ENCODE measurements around the gene SLC43A2. TPM values are rescaled to one million over a fixed set of nuclear protein-coding genes. Genes with fewer than 3 reads are reported as not detected.

Gene SLC43A2
- total and polyA plus RNA-seq, 8 donors: 0.29 to 15.8 (median 5.2) TPM

GRCh38 chr17:1626333-1626732 is 2.3 kb downstream of the SLC43A2 start:
- no peaks in the 10 kb centered on the region for H3K9me3 ChIP-seq
- peaks cover 0 to 20% (median 13%) of the 10 kb centered on the region in 4 donors for H3K36me3 ChIP-seq
- no peak for DNase-seq
- intact Hi-C loops (cut with DNase I; ENCODE audit: low total_unique reads): no loop called here
- TF ChIP-seq CTCF (IDR thresholded peaks at IDR 0.05): no peak
- no peak for TF ChIP-seq POLR2A (IDR thresholded peaks at IDR 0.05)
- TF ChIP-seq POLR2AphosphoS5 (IDR thresholded peaks at IDR 0.05): no peak
- no peak for TF ChIP-seq EP300 (IDR thresholded peaks at IDR 0.05)
- H3K27me3 ChIP-seq: no peaks in the 10 kb centered on the region
- peak overlapping the region in 4 of 5 donors; percentile 90 to 94 (median 92) for H3K27ac ChIP-seq
- WGBS, 5 donors: 47 to 60% (median 54%) methylated on average over 3 of the region's 3 CpGs
- peaks cover 31 to 57% (median 50%) of the 10 kb centered on the region in 4 donors for H3K4me1 ChIP-seq
- H3K4me3 ChIP-seq: peak overlapping the region in 1 of 4 donors; percentile 93

- H3K36me3 ChIP-seq: peaks cover 0 to 24% (median 17%) of the 10 kb centered on the region in 4 donors
- 40 to 70% (median 61%) methylated on average over 6 of the region's 6 CpGs for WGBS, 5 donors
- intact Hi-C loops (cut with DNase I; ENCODE audit: low total_unique reads): no loop called here
Measured at GRCh38 chr17:1625581-1625980, 3.1 kb downstream of the SLC43A2 start.

GRCh38 chr17:1625053-1625452 is 3.6 kb downstream of the SLC43A2 start:
- WGBS, 5 donors: 84 to 90% (median 88%) methylated on average over 14 of the region's 14 CpGs
- TF ChIP-seq POLR2A (IDR thresholded peaks at IDR 0.05) (no peak), POLR2AphosphoS5 (IDR thresholded peaks at IDR 0.05) (no peak)
- Histone ChIP-seq H3K36me3 (peaks cover 0 to 26% (median 19%) of the 10 kb centered on the region in 4 donors), H3K4me3 (no peak overlapping the region), H3K27me3 (no peaks in the 10 kb centered on the region), H3K4me1 (peaks cover 31 to 64% (median 58%) of the 10 kb centered on the region in 4 donors), H3K27ac (peak overlapping the region in 2 of 5 donors; percentile 91 to 94), H3K9me3 (no peaks in the 10 kb centered on the region)
- intact Hi-C loops (cut with DNase I; ENCODE audit: low total_unique reads): no loop called here
- DNase-seq: no peak

More at GRCh38 chr17:1625581-1625980, 3.1 kb downstream of the SLC43A2 start:
- Histone ChIP-seq H3K4me3 (no peak overlapping the region), H3K9me3 (no peaks in the 10 kb centered on the region), H3K27me3 (no peaks in the 10 kb centered on the region), H3K27ac (peak overlapping the region in 3 of 5 donors; percentile 91 to 94 (median 92)), H3K4me1 (peaks cover 31 to 65% (median 57%) of the 10 kb centered on the region in 4 donors)
- no peak for TF ChIP-seq POLR2A (IDR thresholded peaks at IDR 0.05)
- DNase-seq: peak in 1 of 2 donors; percentile 54

- Histone ChIP-seq H3K36me3 (peaks cover 0 to 26% (median 19%) of the 10 kb centered on the region in 4 donors), H3K27ac (no peak overlapping the region), H3K4me1 (peaks cover 29 to 60% (median 54%) of the 10 kb centered on the region in 4 donors), H3K4me3 (no peak overlapping the region), H3K27me3 (no peaks in the 10 kb centered on the region), H3K9me3 (no peaks in the 10 kb centered on the region)
- intact Hi-C loops (cut with DNase I; ENCODE audit: low total_unique reads): no loop called here
- WGBS, 5 donors: 88 to 97% (median 89%) methylated on average over 11 to 12 of the region's 12 CpGs
- TF ChIP-seq CTCF (IDR thresholded peaks at IDR 0.05) (no peak), POLR2A (IDR thresholded peaks at IDR 0.05) (no peak), EP300 (IDR thresholded peaks at IDR 0.05) (no peak), POLR2AphosphoS5 (IDR thresholded peaks at IDR 0.05) (no peak)
- DNase-seq: no peak
Measured at GRCh38 chr17:1624650-1625049, 4.0 kb downstream of the SLC43A2 start.

- TF ChIP-seq EP300 (IDR thresholded peaks at IDR 0.05) (no peak), CTCF (IDR thresholded peaks at IDR 0.05) (no peak), POLR2A (IDR thresholded peaks at IDR 0.05) (no peak), POLR2AphosphoS5 (IDR thresholded peaks at IDR 0.05) (no peak)
- intact Hi-C loops (cut with DNase I; ENCODE audit: low total_unique reads): no loop called here
Measured at GRCh38 chr17:1623057-1623630, 5.5 kb downstream of the SLC43A2 start.

More at GRCh38 chr17:1623057-1623630, 5.5 kb downstream of the SLC43A2 start:
- peaks cover 0 to 29% (median 19%) of the 10 kb centered on the region in 4 donors for H3K36me3 ChIP-seq
- no peaks in the 10 kb centered on the region for H3K9me3 ChIP-seq
- H3K27me3 ChIP-seq: no peaks in the 10 kb centered on the region
- WGBS, 5 donors: 88 to 97% (median 95%) methylated on average over 10 to 14 of the region's 14 CpGs
- no peak overlapping the region for H3K27ac ChIP-seq
- H3K4me3 ChIP-seq: no peak overlapping the region
- no peak for DNase-seq
- H3K4me1 ChIP-seq: peaks cover 28 to 61% (median 44%) of the 10 kb centered on the region in 4 donors

Measured in stomach (tissue), 9 donors.